Heart right ventricle (tissue), 16 donors: ENCODE results near the gene C1QTNF6. TPM values are rescaled to one million over a fixed set of nuclear protein-coding genes. Genes with fewer than 3 reads are reported as not detected.

Source experiments
- ATAC-seq, 8 donors: fragments of 200-7000 bp; cut with Tn5 transposase; one replicate each; pipeline ENCODE4 v1.9.1; 2020; ENCODE audit warnings: mild to moderate bottlenecking in 8 of 8, moderate library complexity in 8 of 8, moderate number of reproducible peaks in 1 of 8
- DNase-seq, 2 donors: peaks; one replicate each; pipeline ENCODE4 v3.0.0-alpha.2; 2020
- H3K27ac ChIP-seq, 10 donors: fragments of 200-600 bp; sonication (generic) in 2 of 10; one replicate each; pipeline versions ENCODE4 v1.5.0 to v1.8.0; 2020 to 2022; ENCODE audit warnings: mild to moderate bottlenecking in 3 of 10
- H3K27me3 ChIP-seq, 7 donors: fragments of 200-600 bp; one replicate each; pipeline ENCODE4 v1.8.0; 2021 to 2022; ENCODE audit warnings: mild to moderate bottlenecking in 2 of 7
- H3K36me3 ChIP-seq, 9 donors: fragments of 200-600 bp; sonication (generic) in 1 of 9; one replicate each; pipeline versions ENCODE4 v1.5.0 to v1.8.0; 2020 to 2022; ENCODE audit warnings: mild to moderate bottlenecking in 2 of 9
- H3K4me1 ChIP-seq, 9 donors: fragments of 200-600 bp; sonication (generic) in 1 of 9; one replicate each; pipeline versions ENCODE4 v1.5.0 to v1.8.0; 2020 to 2022; ENCODE audit warnings: mild to moderate bottlenecking in 4 of 9
- H3K4me3 ChIP-seq, 10 donors: fragments of 200-600 bp; sonication (generic) in 2 of 10; one replicate each; pipeline versions ENCODE4 v1.5.0 to v1.8.0; 2020 to 2022; ENCODE audit warnings: mild to moderate bottlenecking in 7 of 10, moderate library complexity in 2 of 10
- H3K9me3 ChIP-seq, 11 donors: fragments of 200-600 bp in 10 of 11; sonication (generic) in 2 of 11; one replicate each; pipeline versions ENCODE4 v1.5.0 to v1.8.0; 2013 to 2022; ENCODE audit warnings: mild to moderate bottlenecking in 2 of 11, control low read depth in 1 of 11, moderate library complexity in 1 of 11
- WGBS, 2 donors: extraction: QIAGEN DNeasy Blood & Tissue Kit; methylation state at CpG; one replicate each; pipeline ENCODE4 v1.1.7; 2013; ENCODE audit warnings: inconsistent platforms in 1 of 2; 5-methylcytosine and 5-hydroxymethylcytosine counted together
- intact Hi-C, 10 donors: fragments of 100-400 bp; cut with DNase I; formaldehyde crosslinking; loops; one replicate each; pipeline versions ENCODE4 v1.11.1 to v1.14.2; 2022
- polyA plus RNA-seq, 2 donors: library from polyadenylated mRNA; stranded (reverse); fragments of 200-250 nt; gene quantifications; one replicate each; pipeline ENCODE4 v1.2.3, GENCODE V29; 2013
- total RNA-seq, 10 donors: library from RNA; stranded (reverse); fragmentation: NEBNext Ultra II Directional in 3 of 10; extraction: Animal tissue kit (Norgen Biotek cat#: 25700) in 3 of 10; gene quantifications; one replicate each; pipeline versions ENCODE4 v1.2.1 to v1.2.4, GENCODE V29; 2021 to 2023
- TF ChIP-seq, protein P1 (sequence below), 9 donors: fragments of 200-600 bp; sonication (generic) in 2 of 9; IDR thresholded peaks; one replicate each; pipeline versions ENCODE4 v1.5.0 to v1.8.0; 2021 to 2022; ENCODE audit warnings: antibody characterized with exemption in 9 of 9, mild to moderate bottlenecking in 5 of 9, moderate library complexity in 1 of 9
- donor health status: Arrhythmogenic right ventricular cardiomyopathy.
- donor health status: ischemic (EF 13 %, LVEDD 7.1; RV severe dilation, severe dysfunction).
- donor health status: healthy with polysubstance abuse.
- donor health status: DM: no; HTN: yes; CAD: no.
- donor health status: DM: no; HTN: no; CAD: no.
- donor health status: ischemic (EF 25% LVEDD 6.9; RV normal size, moderate dysfunction).
- donor health status: ischemic (EF 25% LVEDD 5.7; RV mildly dilated, moderate dysfunction).
- donor health status: healthy.
- donor health status: DM: yes; HTN: yes; CAD: no.
- donor health status: Ischemic cardiomyopathy.
- donor health status: ischemic (EF 35%, LVEDD 5.7; RV mildly dilated, moderate dysfunction).
- donor health status: nonischemic (EF 11% LVEDD 7.7; RV severe dilation, severe dysfunction).
- donor health status: DM: yes; HTN: yes; CAD: no.
- donor health status: PGD.
- donor health status: ischemic (EF 29% LVEDD 5.4; RV normal size, mild dysfunction).
- donor health status: nonischemic (EF 23%, LVEDD 6.1; RV moderate dilation, normal function).

Gene C1QTNF6
- total and polyA plus RNA-seq, 12 donors, result 0.51 to 6.4 (median 1.5) TPM

GRCh38 chr22:37213218-37213855 lies 25.3 kb upstream of the C1QTNF6 start:
- DNase-seq, result no peak
- ATAC-seq, result no peak

GRCh38 chr22:37212174-37212906 lies 24.3 kb upstream of the C1QTNF6 start, which contains the start of gene SSTR3:
Gene SSTR3 (minus strand): TSS chr22:37212477. CDS start chr22:37207803, 4,674 bp downstream.
- Histone ChIP-seq H3K4me1 (peaks cover 0 to 8% (median 3%) of the 10 kb centered on the region in 9 donors), H3K4me3 (no peak within 1 kb of the TSS), H3K9me3 (no peaks in the 10 kb centered on the region), H3K27me3 (peaks cover 0 to 66% (median 37%) of the 10 kb centered on the region in 7 donors), H3K36me3 (no peaks in the 10 kb centered on the region), H3K27ac (no peak within 1 kb of the TSS)
- ATAC-seq, result peak in 5 of 8 donors; percentile 28 to 53 (median 39)
- 19 to 21% methylated on average over 22 to 23 of the region's 23 CpGs for WGBS, 2 donors
- TF ChIP-seq, protein P1, sequence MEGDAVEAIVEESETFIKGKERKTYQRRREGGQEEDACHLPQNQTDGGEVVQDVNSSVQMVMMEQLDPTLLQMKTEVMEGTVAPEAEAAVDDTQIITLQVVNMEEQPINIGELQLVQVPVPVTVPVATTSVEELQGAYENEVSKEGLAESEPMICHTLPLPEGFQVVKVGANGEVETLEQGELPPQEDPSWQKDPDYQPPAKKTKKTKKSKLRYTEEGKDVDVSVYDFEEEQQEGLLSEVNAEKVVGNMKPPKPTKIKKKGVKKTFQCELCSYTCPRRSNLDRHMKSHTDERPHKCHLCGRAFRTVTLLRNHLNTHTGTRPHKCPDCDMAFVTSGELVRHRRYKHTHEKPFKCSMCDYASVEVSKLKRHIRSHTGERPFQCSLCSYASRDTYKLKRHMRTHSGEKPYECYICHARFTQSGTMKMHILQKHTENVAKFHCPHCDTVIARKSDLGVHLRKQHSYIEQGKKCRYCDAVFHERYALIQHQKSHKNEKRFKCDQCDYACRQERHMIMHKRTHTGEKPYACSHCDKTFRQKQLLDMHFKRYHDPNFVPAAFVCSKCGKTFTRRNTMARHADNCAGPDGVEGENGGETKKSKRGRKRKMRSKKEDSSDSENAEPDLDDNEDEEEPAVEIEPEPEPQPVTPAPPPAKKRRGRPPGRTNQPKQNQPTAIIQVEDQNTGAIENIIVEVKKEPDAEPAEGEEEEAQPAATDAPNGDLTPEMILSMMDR (IDR thresholded peaks at IDR 0.05), result no peak
- intact Hi-C loops, result no loop called here
- no peak for DNase-seq

More at GRCh38 chr22:37213218-37213855, 25.3 kb upstream of the C1QTNF6 start:
- H3K27me3 ChIP-seq, result peaks cover 0 to 63% (median 38%) of the 10 kb centered on the region in 7 donors
- WGBS, 2 donors, result 86 to 91% methylated on average over 18 of the region's 18 CpGs
- H3K36me3 ChIP-seq, result no peaks in the 10 kb centered on the region
- no peaks in the 10 kb centered on the region for H3K9me3 ChIP-seq
- TF ChIP-seq, protein P1 (IDR thresholded peaks at IDR 0.05), result no peak
- H3K4me1 ChIP-seq, result peaks cover 0 to 8% (median 3%) of the 10 kb centered on the region in 9 donors
- no peak overlapping the region for H3K4me3 ChIP-seq
- H3K27ac ChIP-seq, result no peak overlapping the region
- intact Hi-C loops, result no loop called here

- intact Hi-C loops, result no loop called here
- 58 to 62% methylated on average over 6 of the region's 6 CpGs for WGBS, 2 donors
- Histone ChIP-seq H3K9me3 (no peaks in the 10 kb centered on the region), H3K4me1 (peaks cover 0 to 8% (median 3%) of the 10 kb centered on the region in 9 donors), H3K36me3 (no peaks in the 10 kb centered on the region), H3K27ac (no peak overlapping the region), H3K4me3 (no peak overlapping the region), H3K27me3 (peaks cover 0 to 66% (median 37%) of the 10 kb centered on the region in 7 donors)
- TF ChIP-seq, protein P1 (IDR thresholded peaks at IDR 0.05), result no peak
- ATAC-seq (peak in 1 of 8 donors; percentile 10), DNase-seq (no peak)
Measured at GRCh38 chr22:37211866-37212173, 23.8 kb upstream of the C1QTNF6 start.

DNA sequence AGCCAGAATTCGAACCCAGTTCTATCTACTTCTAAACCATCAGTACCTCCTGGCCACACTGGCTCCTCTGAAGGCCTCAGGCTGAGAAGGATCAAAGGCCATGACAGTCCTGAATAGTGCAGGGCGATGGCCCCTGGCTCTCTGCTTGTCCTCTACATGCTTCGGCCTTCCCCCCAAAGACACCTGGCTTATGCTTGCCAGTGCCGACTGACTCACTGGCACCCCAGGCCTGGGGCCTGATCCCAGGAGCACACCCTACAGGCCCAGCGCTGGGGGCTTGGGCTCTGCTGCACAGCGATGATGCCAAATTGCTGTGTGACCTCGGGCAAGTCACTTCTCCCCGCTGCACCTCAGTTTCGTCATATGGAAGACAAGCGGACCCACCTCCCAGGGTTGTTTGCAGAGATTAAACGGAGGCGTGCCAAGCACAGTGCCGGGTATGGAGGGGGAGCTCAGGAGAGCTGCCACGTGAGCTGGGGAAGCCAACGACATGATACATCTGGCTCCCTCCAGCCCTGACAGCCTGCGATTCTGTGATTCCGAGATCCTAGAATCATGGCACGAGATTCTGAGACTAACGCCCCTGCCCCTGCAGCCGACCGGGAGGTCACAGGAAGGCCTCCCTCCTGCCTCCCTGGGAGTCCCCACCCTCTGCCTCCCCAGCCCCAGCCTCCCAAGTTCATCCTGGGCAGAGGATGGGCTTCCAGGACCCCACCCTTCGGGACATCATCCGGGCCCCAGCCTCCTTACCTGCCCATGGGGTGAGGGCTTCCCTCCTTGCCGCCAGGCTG lies 23.2 kb upstream of the C1QTNF6 start:
- intact Hi-C loops, result no loop called here
- H3K4me1 ChIP-seq, result peaks cover 0 to 8% (median 3%) of the 10 kb centered on the region in 9 donors
- no peak for ATAC-seq
- H3K27ac ChIP-seq, result no peak overlapping the region
- H3K36me3 ChIP-seq, result no peaks in the 10 kb centered on the region
- no peak overlapping the region for H3K4me3 ChIP-seq
- 75 to 78% methylated on average over 24 of the region's 24 CpGs for WGBS, 2 donors
- TF ChIP-seq, protein P1 (IDR thresholded peaks at IDR 0.05), result no peak
- peaks cover 0 to 66% (median 37%) of the 10 kb centered on the region in 7 donors for H3K27me3 ChIP-seq
- no peak for DNase-seq
- H3K9me3 ChIP-seq, result no peaks in the 10 kb centered on the region
